Smooth muscle cell (in vitro differentiated cells): ENCODE results near the gene BBS7. TPM values are rescaled to one million over a fixed set of nuclear protein-coding genes. Genes with fewer than 3 reads are reported as not detected.

Experiments used
- DNase-seq: peaks from one replicate; lab custom pipeline; 2025; ENCODE audit not compliant: unreplicated experiment; lab: John Stamatoyannopoulos, UW
- H2AFZ ChIP-seq: fragments of 200-600 bp; sonication (generic); 2 replicates; pipeline ENCODE4 v1.6.0; 2016; ENCODE audit warnings: antibody characterized with exemption, low read depth, mild to moderate bottlenecking
- H3F3A ChIP-seq: fragments of 200-600 bp; sonication (generic); 2 replicates; pipeline ENCODE4 v1.6.0; 2017; ENCODE audit warnings: antibody characterized with exemption, low read depth
- H3K27ac ChIP-seq: fragments of 200-600 bp; sonication (generic); 2 replicates; pipeline ENCODE4 v1.5.1; 2016; ENCODE audit warnings: low read depth, mild to moderate bottlenecking
- H3K27me3 ChIP-seq: fragments of 200-600 bp; sonication (generic); 2 replicates; pipeline ENCODE4 v1.6.1; 2016; ENCODE audit warnings: low read depth, mild to moderate bottlenecking
- H3K36me3 ChIP-seq: fragments of 200-600 bp; sonication (generic); 2 replicates; pipeline ENCODE4 v1.5.1; 2016; ENCODE audit warnings: low read depth
- H3K4me1 ChIP-seq: fragments of 200-600 bp; sonication (generic); 2 replicates; pipeline ENCODE4 v1.5.1; 2016; ENCODE audit warnings: low read depth
- H3K4me2 ChIP-seq: fragments of 200-600 bp; sonication (generic); 2 replicates; pipeline ENCODE4 v1.6.0; 2016; ENCODE audit warnings: mild to moderate bottlenecking
- H3K4me3 ChIP-seq: fragments of 200-600 bp; sonication (generic); 2 replicates; pipeline ENCODE4 v1.5.1; 2016; ENCODE audit warnings: mild to moderate bottlenecking
- H3K79me2 ChIP-seq: fragments of 200-600 bp; sonication (generic); 2 replicates; pipeline ENCODE4 v1.6.0; 2016; ENCODE audit warnings: low read depth, mild to moderate bottlenecking
- H3K9ac ChIP-seq: fragments of 200-600 bp; sonication (generic); 2 replicates; pipeline ENCODE4 v1.6.0; 2016; ENCODE audit warnings: low read depth
- H3K9me3 ChIP-seq: fragments of 200-600 bp; sonication (generic); replicated peaks from 2 replicates; pipeline ENCODE4 v1.5.1; 2016; ENCODE audit warnings: low read depth
- H4K20me1 ChIP-seq: fragments of 200-600 bp; sonication (generic); 2 replicates; pipeline ENCODE4 v1.6.0; 2016; ENCODE audit warnings: low read depth
- WGBS: methylation state at CpG from one replicate; pipeline ENCODE4 v1.1.7; 2016; ENCODE audit warnings: low lambda C conversion rate; 5-methylcytosine and 5-hydroxymethylcytosine counted together
- polyA plus RNA-seq: library from polyadenylated mRNA; unstranded; fragments of >200 nt; fragmentation: Nextera tagmentation; extraction: Ambion mirVana; gene quantifications from 2 replicates; pipeline ENCODE4 v1.2.1, GENCODE V29; 2016
- total RNA-seq: library from RNA; depleted of rRNA; stranded (reverse); fragments of >200 nt; gene quantifications from 2 replicates; pipeline ENCODE4 v1.2.3, GENCODE V29; 2014
- TF ChIP-seq, protein P1 (sequence below): fragments of 200-600 bp; sonication (generic); IDR thresholded peaks from 2 replicates; pipeline ENCODE4 v1.5.1; 2017; ENCODE audit warnings: borderline replicate concordance, mild to moderate bottlenecking, antibody characterized with exemption; ENCODE audit not compliant: insufficient read depth, poor library complexity, severe bottlenecking

BBS7 gene
- total and polyA plus RNA-seq, 2 experiments from 2014 or later = 16.7 to 17.7 TPM

DNA sequence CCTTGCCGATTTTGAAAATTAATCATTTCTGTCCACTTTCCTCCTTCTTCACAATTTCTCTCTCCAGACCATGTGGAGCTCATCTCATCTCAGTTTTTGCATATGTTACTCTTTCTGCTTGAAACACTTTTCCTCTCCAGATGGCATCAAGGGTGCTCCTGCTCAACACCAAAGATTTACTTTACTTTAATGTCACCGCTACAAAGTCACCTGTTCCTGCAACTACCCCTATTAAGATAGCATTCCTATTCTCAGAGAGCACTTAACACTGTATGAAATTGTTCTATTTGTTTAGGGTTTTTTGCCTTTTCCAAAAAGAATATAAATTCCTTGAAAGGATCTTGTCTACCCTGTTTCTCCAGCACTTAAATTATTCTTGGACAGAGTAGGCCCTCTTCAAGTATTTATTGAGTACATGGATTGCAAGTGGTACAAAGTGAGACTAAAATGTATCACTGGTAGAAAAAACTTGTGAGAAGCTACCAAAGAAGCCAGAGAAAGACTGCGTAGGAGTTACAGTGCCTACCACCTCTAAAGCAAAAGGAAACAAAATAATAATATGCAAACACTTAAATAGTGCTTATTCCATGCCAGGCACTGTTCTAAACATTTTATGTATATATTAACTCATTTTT lies 70.3 kb downstream of the BBS7 start:
- Histone ChIP-seq H2AFZ (peak overlapping the region; percentile 100), H3K9ac (no peak overlapping the region), H3K79me2 (peaks cover 14% of the 10 kb centered on the region), H3K36me3 (peaks cover 15% of the 10 kb centered on the region), H3K27ac (no peak overlapping the region), H3F3A (no peaks in the 10 kb centered on the region), H3K4me1 (peaks cover 7% of the 10 kb centered on the region), H4K20me1 (no peaks in the 10 kb centered on the region), H3K4me3 (no peak overlapping the region), H3K9me3 (no peaks in the 10 kb centered on the region), H3K27me3 (no peaks in the 10 kb centered on the region), H3K4me2 (peak overlapping the region; percentile 91)
- TF ChIP-seq, protein P1, sequence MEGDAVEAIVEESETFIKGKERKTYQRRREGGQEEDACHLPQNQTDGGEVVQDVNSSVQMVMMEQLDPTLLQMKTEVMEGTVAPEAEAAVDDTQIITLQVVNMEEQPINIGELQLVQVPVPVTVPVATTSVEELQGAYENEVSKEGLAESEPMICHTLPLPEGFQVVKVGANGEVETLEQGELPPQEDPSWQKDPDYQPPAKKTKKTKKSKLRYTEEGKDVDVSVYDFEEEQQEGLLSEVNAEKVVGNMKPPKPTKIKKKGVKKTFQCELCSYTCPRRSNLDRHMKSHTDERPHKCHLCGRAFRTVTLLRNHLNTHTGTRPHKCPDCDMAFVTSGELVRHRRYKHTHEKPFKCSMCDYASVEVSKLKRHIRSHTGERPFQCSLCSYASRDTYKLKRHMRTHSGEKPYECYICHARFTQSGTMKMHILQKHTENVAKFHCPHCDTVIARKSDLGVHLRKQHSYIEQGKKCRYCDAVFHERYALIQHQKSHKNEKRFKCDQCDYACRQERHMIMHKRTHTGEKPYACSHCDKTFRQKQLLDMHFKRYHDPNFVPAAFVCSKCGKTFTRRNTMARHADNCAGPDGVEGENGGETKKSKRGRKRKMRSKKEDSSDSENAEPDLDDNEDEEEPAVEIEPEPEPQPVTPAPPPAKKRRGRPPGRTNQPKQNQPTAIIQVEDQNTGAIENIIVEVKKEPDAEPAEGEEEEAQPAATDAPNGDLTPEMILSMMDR = no peak
- DNase-seq = no peak
- WGBS = 98% methylated on average over 3 of the region's 3 CpGs

- Histone ChIP-seq H3K36me3 (peaks cover 10% of the 10 kb centered on the region), H4K20me1 (no peaks in the 10 kb centered on the region), H3K79me2 (peaks cover 14% of the 10 kb centered on the region), H3K9me3 (no peaks in the 10 kb centered on the region), H2AFZ (peak overlapping the region; percentile 53), H3K27ac (no peak overlapping the region), H3K27me3 (no peaks in the 10 kb centered on the region), H3F3A (no peaks in the 10 kb centered on the region), H3K4me1 (peaks cover 7% of the 10 kb centered on the region), H3K9ac (no peak overlapping the region), H3K4me3 (no peak overlapping the region), H3K4me2 (no peak overlapping the region)
- DNase-seq = no peak
- WGBS = 88% methylated on average over 2 of the region's 2 CpGs
- TF ChIP-seq, protein P1 = no peak
Observed at GRCh38 chr4:121799208-121799823, 71.0 kb downstream of the BBS7 start.

DNA sequence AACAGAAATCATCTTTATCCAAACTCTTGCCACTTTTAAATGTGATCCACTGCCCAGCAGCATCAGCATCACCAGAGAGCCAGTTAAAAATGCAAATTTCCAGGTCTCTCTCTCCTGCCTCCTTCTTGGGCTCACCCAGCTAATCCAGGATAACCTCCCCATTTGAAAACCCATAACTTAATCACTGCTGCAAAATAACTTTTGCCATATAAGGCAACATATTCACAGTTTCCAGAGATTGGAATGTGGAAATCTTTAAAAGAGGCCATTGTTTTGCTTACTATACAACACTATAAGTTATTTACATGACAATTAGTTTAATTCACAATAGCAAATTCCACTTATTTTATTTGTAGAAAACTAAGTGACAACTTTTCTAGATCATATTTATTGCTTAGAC lies 74.0 kb downstream of the BBS7 start:
- Histone ChIP-seq H3K4me1 (no peaks in the 10 kb centered on the region), H3K4me3 (no peak overlapping the region), H3K4me2 (no peak overlapping the region), H3K9me3 (no peaks in the 10 kb centered on the region), H3F3A (no peaks in the 10 kb centered on the region), H3K27ac (no peak overlapping the region), H3K36me3 (no peaks in the 10 kb centered on the region), H3K79me2 (peaks cover under 1% of the 10 kb centered on the region), H3K27me3 (no peaks in the 10 kb centered on the region), H2AFZ (no peak overlapping the region), H4K20me1 (no peaks in the 10 kb centered on the region), H3K9ac (no peak overlapping the region)
- TF ChIP-seq, protein P1 = no peak
- no peak for DNase-seq
